Measurements from ENCODE around the gene CFAP119. TPM values are rescaled to one million over a fixed set of nuclear protein-coding genes. Genes with fewer than 3 reads are reported as not detected.

CFAP119 gene
- total and polyA plus RNA-seq, 9 of the 15 experiments (the other 6 are each of a cell fraction or from before 2014, with no cell fraction given): 5.5 to 33.7 (median 9.6) TPM

DNA sequence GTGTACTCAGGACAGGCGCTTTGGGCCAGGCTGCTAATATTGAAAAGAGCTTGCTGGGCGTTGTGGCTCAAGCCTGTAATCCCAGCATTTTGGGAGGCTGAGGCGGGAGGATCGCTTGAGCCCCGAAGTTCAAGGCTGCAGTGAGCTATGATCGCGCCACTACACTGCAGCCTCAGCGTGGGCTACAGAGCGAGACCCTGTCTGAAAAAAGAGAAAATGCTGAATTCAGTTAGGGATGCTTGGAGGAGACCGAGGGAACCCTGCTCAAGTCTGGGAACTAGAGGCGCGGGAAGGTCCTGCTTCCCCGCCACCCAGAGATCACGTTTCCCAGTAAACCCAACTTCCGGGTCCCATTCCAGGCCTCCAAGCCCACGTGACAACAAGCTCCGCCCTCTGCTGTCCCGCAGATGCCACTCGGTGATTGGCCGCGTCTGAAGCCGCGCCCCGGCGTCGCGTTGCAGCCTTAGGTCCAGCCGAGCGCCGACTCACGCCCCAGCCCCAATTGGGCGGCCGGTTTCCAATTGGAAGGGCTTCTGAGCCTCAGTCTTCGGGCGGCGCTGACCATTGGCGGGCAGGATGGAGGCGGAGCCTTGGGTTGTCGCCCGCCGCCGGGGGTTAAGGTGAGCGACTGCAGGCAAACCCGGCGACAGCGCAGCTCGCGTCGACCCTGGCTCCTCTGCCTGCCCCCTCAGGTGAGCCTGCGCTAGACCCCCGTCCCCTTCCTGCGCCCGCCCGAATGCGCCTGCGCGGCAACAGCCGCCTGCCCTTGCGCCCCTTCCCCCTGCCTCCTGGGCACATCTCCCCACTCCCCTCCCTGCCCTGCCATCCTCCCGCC lies 13.8 kb downstream of the CFAP119 start, which contains the start of gene PHKG2 (continued):
- no peak for TF ChIP-seq ZNF583 (CRISPR knock-in tag; IDR thresholded peaks at IDR 0.05)
- no peak for TF ChIP-seq ZNF280A (IDR thresholded peaks at IDR 0.05; ENCODE audit: low read depth, partially characterized antibody)
- TF ChIP-seq KAT2B (IDR thresholded peaks at IDR 0.05; ENCODE audit: low read depth, low read length): no peak
- TF ChIP-seq ZNF347 (CRISPR knock-in tag; IDR thresholded peaks at IDR 0.05; ENCODE audit: low read depth): no peak
- TF ChIP-seq FOXJ2 (tag; IDR thresholded peaks at IDR 0.05): no peak
- TF ChIP-seq E2F8 (IDR thresholded peaks at IDR 0.05; ENCODE audit: low read depth, partially characterized antibody): peak; percentile 85
- no peak for TF ChIP-seq HNRNPUL1 (IDR thresholded peaks at IDR 0.05; ENCODE audit: low read length)
- TF ChIP-seq ZNF165 (CRISPR knock-in tag; IDR thresholded peaks at IDR 0.05; ENCODE audit: borderline replicate concordance): no peak
- no peak; the same call in 1 of the 2 replicates for TF ChIP-seq ZNF511 (CRISPR knock-in tag; IDR thresholded peaks at IDR 0.05)
- TF ChIP-seq NUFIP1 (IDR thresholded peaks at IDR 0.05; ENCODE audit: partially characterized antibody): no peak
- TF ChIP-seq ZNF184 (CRISPR knock-in tag; IDR thresholded peaks at IDR 0.05): no peak
- no peak for TF ChIP-seq ETS1 (conservative IDR thresholded peaks at IDR 0.05; ENCODE audit: control insufficient read depth, low read depth, low read length)
- peak; percentile 69 for TF ChIP-seq CREB1 (IDR thresholded peaks at IDR 0.05)
- peak; percentile 83 for TF ChIP-seq CREB1 (CRISPR knock-in tag; IDR thresholded peaks at IDR 0.05)
- TF ChIP-seq EP300 (IDR thresholded peaks at IDR 0.05; ENCODE audit: low read length): no peak
- TF ChIP-seq ZC3H4 (CRISPR knock-in tag; IDR thresholded peaks at IDR 0.05; ENCODE audit: borderline replicate concordance): no peak
- TF ChIP-seq E2F1 (CRISPR knock-in tag; IDR thresholded peaks at IDR 0.05): no peak
- 0 out of 2 replicates have a peak, but pooled peaks have one; percentile 62 for TF ChIP-seq GTF2F1 (IDR thresholded peaks at IDR 0.05; ENCODE audit: low read depth, low read length)
- peak in 1 of 2 experiments; percentile 61; a peak in 3 of 4 replicates for TF ChIP-seq MAZ (CRISPR knock-in tag; conservative IDR thresholded peaks at IDR 0.05 in 1 of 2, IDR thresholded peaks at IDR 0.05 in 1 of 2)

Measured in K562 (cell line).